ENCODE results near the gene KANSL1.
"Not testable (repeated sequence)": the region's sequence is repeated elsewhere in the genome, so short reads cannot be mapped to it uniquely, and the experiment has no call there.

GRCh38 chr17:46087871-46088270, 105.4 kb downstream of the KANSL1 start:
- not testable (repeated sequence) for TF ChIP-seq EZH2 (IDR thresholded peaks at IDR 0.05; ENCODE audit: borderline replicate concordance, insufficient read depth, low read depth, low read length, poor library complexity, severe bottlenecking); CTCF (IDR thresholded peaks at IDR 0.05)
